HT-29 (cell line): ENCODE measurements around the gene POLR2L. TPM values are rescaled to one million over a fixed set of nuclear protein-coding genes. Genes with fewer than 3 reads are reported as not detected.

Experiments
- DNase-seq: peaks from one replicate; pipeline ENCODE4 v3.0.0-alpha.2; 2015; ENCODE audit warnings: low spot score
- total RNA-seq: library from RNA; depleted of rRNA; stranded (reverse); fragments of >200 nt; shearing (Covaris generic); gene quantifications from 2 replicates; pipeline ENCODE4 v1.2.3, GENCODE V29; 2014

POLR2L gene
- total RNA-seq, 1 experiment from 2014 or later, result 1,310 TPM

DNA sequence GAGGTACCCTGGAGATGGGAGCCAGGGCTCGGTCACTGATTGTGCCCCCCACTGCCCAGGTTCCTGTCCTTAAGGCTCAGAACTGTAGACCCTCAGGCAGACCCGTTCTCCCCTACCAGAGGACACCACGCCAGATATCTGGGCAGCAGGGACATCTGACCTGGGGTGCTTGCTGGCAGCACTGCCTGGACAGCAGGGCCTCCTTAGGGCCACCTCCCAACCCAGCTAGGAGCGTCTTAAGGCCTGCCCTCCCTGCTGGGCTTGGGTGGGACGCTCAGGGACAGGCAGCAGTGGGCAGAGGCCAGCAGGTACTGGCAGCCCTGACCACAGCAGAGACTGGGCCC is 3.1 kb downstream of the POLR2L start:
- DNase-seq, result no peak

DNA sequence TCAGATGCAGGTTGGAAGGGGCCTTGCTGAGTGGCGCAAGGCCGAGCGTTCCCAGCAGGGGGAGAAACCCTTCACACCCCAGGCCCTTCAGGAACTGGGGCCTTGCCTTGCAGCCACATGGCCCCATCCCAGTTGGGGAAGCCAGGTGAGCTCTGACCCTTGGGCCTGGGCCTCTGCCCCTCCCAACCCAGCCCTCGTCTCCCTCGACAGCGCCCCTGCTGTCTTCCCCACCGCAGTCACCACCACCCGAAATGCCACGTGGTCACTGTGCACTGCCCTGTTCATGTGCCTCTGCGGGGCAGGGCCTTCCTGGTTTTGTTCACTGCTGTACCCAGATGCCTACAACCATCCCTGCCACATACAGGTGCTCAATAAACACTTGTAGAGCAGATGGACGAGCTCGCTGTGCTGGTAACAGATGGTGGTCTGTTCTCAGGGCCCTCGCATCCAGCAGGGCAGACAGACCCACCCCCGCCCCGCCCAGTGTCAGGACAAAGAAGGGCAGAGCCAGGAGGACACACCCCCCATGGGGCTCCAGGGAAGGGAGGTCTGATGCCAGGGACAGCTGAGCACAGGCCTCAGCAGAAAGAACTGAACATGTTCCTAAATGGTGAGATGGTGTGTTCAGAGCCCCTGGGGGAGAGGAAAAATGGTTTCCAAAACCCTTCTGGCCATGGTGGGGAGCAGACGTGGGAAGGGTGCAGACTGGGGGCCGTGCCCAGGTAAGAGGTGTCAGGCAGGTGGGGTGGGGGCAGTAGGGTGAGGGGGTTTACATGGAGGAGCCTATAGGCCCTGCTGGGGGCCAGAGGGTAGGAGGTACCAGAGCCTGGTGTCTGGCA is 3.7 kb downstream of the POLR2L start:
- peak; percentile 86 for DNase-seq

DNA sequence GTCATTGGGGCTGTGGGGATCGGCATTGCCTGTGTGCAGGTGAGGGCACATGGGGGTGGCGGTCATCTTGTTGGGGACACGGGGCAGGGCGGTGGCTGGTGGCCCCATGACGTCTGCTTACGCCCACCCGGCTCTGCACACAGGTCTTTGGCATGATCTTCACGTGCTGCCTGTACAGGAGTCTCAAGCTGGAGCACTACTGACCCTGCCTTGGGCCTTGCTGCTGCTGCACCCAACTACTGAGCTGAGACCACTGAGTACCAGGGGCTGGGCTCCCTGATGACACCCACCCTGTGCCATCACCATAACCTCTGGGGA is 4.4 kb downstream of the POLR2L start:
- DNase-seq, result peak; percentile 23

DNA sequence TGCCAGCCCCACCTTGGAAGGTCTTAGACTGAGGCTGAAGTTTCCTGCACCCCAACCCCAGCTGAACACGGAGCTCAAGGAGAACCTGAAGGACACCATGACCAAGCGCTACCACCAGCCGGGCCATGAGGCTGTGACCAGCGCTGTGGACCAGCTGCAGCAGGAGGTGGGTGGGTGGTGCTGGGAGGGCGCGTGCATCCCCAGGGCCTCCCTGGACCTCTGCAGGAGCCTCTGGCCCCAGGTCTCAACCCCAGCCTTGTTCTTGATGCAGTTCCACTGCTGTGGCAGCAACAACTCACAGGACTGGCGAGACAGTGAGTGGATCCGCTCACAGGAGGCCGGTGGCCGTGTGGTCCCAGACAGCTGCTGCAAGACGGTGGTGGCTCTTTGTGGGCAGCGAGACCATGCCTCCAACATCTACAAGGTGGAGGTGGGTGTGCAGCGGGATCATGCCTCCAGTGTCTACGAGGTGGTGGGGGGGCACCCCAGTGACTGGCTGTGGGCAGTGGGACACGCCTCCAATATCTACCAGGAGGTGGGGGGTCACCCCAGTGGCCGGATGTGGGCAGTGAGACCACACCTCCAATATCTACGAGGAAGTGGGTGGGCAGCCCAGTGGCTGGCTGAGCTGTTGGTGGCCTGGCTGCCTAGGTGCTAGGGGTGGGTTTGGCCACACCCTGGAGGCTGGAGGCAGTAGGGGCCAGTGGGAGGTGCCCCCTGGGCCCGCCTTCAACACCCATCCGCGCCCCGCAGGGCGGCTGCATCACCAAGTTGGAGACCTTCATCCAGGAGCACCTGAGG is 4.9 kb downstream of the POLR2L start:
- DNase-seq, result peak; percentile 23

DNA sequence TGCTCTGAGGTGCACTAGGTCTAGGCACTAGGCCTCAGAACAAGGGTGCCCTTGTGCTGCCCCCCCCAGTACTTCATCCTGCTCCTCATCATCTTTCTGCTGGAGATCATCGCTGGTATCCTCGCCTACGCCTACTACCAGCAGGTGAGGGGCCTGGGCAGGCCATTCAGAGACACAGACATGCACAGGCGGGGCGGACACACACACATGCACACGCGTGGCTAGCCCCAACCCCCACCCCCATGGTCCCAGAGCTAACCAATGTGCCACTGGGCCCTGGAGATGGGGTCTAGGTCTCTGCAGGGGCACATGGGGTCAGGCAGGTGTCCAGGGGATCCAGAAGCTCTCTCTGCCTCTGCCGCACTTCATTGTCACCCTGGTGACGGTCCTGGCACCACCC is 5.6 kb downstream of the POLR2L start:
- DNase-seq, result no peak

DNA sequence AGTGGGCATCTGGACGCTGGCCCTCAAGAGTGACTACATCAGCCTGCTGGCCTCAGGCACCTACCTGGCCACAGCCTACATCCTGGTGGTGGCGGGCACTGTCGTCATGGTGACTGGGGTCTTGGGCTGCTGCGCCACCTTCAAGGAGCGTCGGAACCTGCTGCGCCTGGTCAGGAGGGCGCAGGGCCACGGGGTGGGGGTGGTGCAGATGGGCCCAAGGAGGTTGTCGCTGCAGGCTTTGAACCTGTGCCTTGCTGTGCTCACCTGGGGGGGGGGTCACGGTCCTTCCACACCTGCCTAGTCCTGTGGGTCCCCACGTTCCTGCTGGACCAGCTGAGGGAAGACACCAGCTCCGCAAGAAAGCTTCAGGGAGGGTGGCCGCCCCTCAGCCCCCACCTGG is 6.1 kb downstream of the POLR2L start:
- no peak for DNase-seq

DNA sequence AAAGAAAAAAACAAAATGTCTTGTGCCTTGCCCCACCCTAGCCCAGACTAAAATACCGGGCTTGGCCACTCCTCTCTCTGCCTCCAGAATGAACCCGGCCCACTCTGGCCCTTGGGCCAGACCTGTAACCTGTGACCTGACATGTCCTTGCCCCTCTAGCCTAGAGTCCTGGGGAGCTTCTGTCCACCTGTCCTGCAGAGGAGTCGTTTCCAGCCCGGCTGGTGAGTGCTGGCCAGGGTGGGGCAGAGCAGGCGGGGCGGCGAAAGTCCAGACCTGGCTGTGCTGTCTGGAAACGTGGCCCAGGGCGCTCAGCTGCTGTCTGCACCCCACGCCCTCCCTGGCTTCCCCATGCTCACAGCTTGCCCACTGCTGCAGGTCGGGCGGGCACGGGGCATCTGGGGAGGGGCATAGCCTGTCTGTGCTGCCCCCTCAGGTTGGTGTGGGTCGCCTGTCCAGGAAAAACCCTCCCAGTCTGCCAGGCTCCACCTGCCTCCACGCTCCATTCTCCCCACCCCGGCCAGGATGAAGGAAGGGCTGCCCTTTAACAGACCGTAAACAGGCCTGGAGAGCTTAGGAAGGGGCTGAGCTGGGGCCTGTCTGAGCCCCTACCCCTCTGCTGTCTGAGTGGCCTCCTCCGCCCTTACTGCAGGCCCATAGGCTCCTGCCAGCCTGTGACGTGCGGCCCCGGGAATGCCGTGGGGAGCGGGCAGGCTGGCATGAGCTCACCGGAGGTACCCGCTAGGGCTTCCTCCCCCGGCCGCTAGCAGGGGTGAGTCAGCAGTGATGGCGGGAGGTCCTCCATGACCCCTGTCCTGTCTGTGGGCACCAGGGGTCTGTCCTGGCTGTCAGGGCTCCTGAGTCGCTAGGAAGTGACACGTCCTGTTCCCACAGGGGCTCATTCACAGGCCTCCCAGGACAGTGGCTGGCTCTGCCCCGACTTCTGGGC is 7.7 kb downstream of the POLR2L start:
- peak; percentile 91 for DNase-seq

DNA sequence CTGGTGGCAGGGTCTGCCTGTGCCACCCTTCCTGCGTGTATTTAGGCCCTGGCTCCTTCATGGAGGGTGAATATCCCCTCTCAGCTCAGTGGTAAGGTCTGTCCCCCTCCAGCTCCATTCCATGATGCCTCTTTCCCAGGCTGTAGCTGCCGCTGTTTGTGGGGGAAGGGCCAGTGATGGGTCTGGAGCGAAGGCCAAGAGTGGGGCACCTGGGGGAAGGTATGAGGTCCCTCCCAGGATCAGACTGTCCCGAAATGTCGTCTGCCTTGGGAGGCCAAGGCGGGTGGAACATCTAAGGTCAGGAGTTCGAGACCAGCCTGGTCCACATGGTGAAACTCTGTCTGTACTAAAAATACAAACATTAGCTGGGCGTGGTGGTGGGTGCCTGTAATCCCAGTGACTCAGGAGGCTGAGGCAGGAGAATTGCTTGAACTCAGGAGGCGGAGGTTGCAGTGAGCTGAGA is 8.4 kb downstream of the POLR2L start:
- peak; percentile 57 for DNase-seq

DNA sequence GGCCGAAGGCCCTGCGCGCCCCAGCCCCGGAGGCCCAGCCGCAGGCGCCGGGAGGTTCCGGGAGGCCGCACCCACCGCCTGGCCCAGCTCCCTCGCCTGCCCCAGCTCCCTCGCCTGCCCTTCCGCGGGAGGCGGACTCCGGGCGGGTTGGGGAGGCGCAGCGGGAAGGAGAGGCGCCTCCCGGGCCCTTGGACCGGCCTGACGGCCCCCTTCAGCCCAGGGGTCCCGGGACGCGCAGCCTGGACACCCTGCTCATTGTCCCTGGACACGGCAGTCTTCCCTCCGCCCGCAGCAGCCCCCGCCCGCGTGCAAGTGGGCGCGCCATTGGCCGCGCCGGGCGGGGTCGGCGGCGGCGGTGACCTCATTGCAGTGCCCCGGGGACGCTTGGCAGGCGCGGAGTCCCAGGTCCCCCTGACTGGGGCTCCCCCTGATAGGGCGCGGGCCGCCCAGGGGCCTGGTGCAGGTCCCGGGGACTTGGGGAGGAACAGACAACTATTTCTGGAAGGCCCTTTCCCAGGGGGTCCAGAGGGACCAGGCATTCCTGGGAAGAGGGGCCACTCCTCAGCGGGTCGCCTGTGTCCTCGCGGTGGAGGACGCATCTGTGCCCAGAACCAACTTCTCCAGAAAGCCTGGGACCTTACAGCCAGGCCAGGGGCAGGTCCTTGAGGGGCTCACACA is 9.1 kb downstream of the POLR2L start:
- DNase-seq, result peak; percentile 62

DNA sequence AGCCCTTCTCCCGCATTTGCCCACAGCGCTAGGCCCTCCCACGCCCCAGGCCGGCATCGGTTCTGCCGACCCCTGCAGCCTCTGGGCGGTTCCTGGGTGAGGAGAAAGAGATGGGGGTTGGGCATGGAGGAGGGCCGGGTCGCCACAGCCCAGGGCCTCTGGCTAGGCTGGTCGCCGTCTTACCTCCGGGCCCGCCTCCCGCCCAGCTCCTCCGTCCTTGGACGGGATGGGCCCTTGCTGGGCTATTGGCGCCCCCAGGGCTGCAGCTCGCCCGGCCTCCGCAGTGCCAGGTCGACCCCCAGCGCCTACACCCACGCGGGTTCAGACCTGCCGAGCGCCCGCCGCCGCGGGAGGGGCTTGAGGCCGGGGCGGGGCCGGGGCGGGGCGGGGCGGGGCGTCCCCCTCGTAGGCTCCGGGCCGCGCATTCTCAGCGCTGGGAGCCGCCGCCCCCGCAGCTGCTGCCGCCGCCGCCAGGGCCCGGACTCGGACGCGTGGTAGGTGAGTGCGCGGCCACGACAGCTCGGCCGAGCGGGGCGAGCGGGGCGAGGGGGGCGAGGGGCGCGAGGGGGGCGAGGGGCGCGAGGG is 9.7 kb downstream of the POLR2L start, which contains the start of gene CD151:
Gene CD151, plus strand, starts transcription at position 424 of the 585 bp plus-strand sequence. CDS start 3,118 bp downstream, outside the sequence.
- DNase-seq, result peak; percentile 72

DNA sequence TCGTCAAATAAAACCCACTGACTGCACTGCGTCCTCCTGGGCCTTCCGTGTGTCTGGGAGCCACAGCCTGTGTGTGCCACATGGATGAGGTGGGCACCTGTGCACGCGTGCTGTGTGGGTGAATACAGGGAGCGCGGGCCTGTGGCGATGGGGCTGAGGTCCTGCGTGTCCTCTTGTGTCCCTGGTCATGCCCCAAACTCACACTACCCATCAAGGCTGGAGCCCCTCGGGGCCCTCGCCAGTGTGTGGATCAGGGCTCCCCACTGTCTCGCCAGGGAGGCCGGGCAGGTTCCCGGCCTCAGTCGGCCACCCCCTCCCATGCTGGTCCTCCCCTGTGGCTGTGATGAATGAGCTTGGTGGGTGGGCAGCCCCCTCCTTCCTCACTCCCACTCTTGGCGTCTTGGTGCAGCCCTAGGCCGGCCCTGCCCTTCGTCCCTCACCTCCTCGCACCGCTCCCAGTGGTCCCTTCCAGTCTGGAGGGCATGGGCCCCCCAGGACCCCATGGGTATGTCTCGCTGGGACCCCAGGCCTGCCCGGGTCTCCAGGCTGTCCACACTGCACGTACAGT is 10.3 kb downstream of the POLR2L start:
- DNase-seq, result no peak

DNA sequence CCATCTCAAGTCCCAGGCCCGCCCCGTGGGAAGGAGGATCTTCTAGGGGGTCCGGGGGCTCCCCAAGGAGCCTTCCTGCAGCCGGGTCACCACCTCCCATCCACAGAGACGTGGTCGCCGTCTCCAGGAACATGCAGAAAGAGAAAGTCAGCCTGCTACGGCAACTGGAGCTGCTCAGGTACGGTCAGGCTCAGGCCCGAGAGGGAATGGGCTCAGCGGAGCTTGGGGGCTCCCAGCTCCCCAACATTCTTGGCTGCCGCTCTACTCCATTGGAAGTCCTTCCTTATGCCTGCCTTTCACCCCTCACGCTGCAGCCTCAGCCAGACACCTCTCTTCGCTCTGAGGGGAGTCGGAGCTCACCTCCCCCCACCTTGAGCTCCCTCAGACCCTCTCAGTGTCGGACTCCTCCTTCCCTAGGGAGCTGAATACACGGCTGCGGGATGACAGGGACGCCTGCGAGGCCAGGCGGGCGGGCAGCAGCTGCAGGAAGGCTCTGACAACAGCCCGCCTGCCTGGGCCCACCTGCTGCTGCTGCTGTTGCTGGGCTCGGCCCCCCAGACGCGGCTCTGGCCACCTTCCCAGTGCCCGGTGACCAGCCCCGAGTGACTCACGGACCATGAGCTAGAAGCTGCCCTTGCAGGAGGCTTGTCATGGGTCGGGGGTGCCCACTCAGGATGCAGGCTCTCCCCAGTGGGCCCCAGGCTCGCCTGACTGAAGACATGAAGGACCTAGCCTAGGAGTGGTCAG is 11.0 kb downstream of the POLR2L start:
- DNase-seq, result peak; percentile 30

DNA sequence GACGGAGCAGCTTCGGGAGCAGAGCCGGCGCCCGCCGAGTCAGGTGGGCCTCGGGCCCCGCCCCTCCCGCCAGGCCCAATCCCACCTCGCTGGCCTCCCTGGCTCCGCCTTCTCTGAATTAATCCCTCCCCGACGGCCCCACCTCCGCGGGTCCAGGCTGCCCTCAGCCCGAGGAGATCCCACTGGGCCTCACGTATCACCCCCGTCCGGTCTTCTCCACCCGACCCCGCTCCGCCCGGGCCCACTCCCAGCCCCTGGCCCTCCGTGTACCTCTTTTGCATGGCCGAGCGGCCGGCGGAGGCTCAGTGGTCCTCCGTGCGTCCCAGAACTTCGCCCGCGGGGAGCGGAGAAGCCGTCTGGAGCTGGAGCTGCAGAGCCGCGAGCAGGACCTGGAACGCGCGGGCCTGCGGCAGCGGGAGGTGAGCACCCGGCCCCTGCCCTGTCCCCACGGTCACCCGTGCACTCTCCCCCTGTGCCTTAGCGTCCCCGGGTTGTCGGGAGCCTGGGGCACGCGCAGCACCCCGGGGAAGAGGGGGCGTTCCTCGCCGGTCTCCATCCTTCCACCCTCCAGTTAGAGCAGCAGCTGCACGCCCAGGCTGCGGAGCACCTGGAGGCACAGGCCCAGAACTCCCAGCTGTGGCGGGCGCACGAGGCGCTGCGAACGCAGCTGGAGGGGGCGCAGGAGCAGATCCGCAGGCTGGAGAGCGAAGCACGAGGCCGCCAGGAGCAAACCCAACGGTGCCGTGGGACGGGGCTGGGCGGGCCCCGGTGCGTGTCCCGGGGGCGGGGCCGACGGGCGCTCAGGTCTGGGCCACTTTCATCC is 11.8 kb downstream of the POLR2L start:
- peak; percentile 95 for DNase-seq

DNA sequence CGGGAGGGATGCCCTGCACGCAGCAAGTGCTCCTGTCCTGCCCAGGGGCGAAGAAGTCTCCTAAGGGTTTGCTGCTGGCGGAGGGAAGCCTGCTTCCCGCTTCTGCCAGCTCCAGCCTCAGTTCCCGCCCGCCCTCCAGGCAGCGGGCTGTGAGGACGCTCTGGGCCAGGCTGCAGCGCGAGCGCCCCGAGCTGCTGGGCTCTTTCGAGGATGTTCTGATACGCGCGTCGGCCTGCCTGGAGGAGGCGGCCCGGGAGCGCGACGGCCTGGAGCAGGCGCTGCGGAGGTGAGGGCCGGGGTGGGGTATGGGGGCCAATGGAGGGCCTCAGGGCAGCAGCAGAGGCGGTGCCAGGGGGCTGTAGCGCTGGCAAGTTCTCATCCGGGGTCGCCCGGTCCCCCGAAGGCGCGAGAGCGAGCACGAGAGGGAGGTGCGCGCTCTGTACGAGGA is 12.5 kb downstream of the POLR2L start:
- peak; percentile 58 for DNase-seq

DNA sequence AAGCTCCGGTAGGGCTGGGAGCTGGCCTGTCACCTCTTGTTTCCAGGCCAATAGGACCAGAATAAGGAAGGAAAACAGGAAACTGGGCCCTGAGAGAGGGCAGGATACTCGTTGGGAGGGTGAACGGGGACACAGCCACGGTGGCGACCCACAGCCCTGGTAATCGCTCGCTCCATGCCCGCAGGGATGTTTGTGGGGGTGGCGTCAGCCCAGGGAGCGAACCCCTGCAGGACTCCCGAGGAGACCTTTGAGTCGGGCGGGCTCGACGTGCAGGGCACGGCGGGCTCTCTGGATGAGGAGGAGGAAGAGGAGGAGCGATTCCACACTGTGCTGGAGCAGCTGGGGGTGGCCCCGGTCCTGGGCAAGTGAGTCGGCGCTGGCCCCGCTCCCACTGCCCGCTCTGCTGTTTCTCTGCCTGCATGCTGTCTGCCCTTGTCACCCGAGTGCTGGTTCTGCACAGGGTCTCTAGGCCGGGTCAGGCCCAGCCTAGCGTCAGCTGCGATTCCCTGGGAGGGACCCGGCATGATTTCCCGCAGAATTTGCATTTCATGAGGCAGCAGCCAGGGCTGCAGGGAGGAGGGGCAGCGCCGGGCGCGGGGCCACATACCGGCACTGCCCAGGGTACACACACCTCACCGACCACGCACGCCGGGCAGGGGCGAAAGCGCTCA is 13.0 kb downstream of the POLR2L start:
- DNase-seq, result peak; percentile 64

DNA sequence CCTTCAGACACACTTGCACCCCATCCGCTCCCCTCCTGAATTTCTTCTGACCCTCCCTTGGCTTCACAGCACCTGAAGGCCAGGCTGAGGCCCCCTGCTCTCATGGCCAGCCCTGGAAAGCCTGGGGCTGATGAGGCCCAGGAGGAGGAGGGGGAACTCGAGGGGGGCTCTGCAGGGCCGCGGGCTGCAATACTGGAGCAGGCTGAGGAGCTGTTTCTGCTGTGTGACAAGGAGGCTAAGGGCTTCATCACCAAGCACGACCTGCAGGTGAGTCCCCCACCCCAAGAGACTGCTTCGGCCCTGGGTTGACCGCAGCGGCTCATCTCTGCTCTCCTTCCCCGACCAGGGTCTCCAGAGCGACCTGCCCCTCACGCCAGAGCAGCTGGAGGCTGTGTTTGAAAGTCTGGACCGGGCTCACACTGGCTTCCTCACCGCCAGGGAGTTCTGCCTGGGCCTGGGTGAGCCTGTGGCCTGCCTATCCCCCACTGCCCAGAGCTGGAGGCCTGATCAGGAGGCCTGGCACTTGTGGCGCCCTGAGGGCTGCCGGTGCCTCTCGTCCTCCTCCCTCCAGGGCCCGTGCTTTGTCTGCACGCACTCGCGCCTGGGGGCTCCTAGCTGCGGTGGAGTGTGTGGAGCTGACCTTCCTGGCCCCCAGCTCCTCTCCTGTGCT is 13.7 kb downstream of the POLR2L start:
- DNase-seq, result no peak

DNA sequence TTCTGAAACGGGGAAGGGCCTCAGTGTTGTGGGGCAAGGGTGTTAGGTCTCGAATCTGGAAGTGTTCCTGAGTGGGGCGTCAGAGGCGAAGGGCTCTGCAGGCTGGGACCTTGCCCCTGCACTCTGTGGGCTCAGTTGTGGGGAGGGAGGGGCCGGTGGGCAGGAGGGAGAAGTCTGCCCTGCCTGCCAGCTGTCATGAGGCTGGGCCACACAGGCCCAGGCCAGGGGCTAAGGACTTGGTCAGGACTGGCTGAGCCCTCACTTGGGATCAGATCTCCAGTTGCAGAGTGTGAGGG is 14.5 kb downstream of the POLR2L start, which contains the start of gene CRACR2B:
Gene CRACR2B, plus strand, starts transcription at position 23 of the 296 bp plus-strand sequence. CDS start 689 bp downstream, outside the sequence.
- no peak for DNase-seq
